Measurements from ENCODE around the gene MACROH2A1. TPM values are rescaled to one million over a fixed set of nuclear protein-coding genes. Genes with fewer than 3 reads are reported as not detected.

The MACROH2A1 gene
- total and polyA plus RNA-seq, 9 of the 15 experiments (the other 6 are each of a cell fraction or from before 2014, with no cell fraction given) = 44.9 to 289 (median 193) TPM

GRCh38 chr5:135359374-135360165, 39.5 kb downstream of the MACROH2A1 start:
- in situ Hi-C loops (cut with MboI) = no loop called here
- peaks cover 87% of the 10 kb centered on the region for H3K36me3 ChIP-seq (ENCODE audit: control insufficient read depth, insufficient read depth, low read length)
- no TSS peak for BruUV-seq (replicated peaks)
- no peak for TF ChIP-seq HNRNPLL (IDR thresholded peaks at IDR 0.05; ENCODE audit: low read depth, low read length, poor library complexity, severe bottlenecking)
- TF ChIP-seq ZNF347 (CRISPR knock-in tag; IDR thresholded peaks at IDR 0.05; ENCODE audit: low read depth) = no peak
- no peak overlapping the region for H2AFZ ChIP-seq (ENCODE audit: low read depth, low read length)
- intact Hi-C loops (cut with micrococcal nuclease) = no loop called here
- whole genome bisulfite sequencing (ENCODE audit: insufficient coverage, low coverage, missing lambda C conversion rate) = 88% methylated on average over 8 of the region's 8 CpGs
- no peaks in the 10 kb centered on the region for H4K20me1 ChIP-seq (replicated peaks; ENCODE audit: control insufficient read depth, insufficient read depth, low read length)
- no peak overlapping the region for H3K27ac ChIP-seq (ENCODE audit: extremely low read depth, low read depth, low read length)
- POLR2A ChIA-PET = interaction anchor here (0.6 kb wide), 3 partner anchors 10 to 386 kb away, joined by 3 to 4 read pairs (median 3); no protein-coding TSS in a partner anchor
- H3K79me2 ChIP-seq (ENCODE audit: control insufficient read depth, insufficient read depth, low read length) = no peaks in the 10 kb centered on the region
- CTCF ChIA-PET (ENCODE audit: low intra/inter-chr PET ratio) = no interaction called here
- no peak overlapping the region for H3K4me2 ChIP-seq (ENCODE audit: insufficient read depth, low read length)
- H3K9ac ChIP-seq (ENCODE audit: insufficient read depth in 1 of 2, low read depth in 2 of 2, low read length in 2 of 2) = no peak overlapping the region
- no peak for DNase-seq (ENCODE audit: extremely low read depth in 1 of 4, low spot score in 3 of 4)
- ATAC-seq = no peak
- peak; percentile 40 for FAIRE-seq
- no peaks in the 10 kb centered on the region for H3K27me3 ChIP-seq (ENCODE audit: control insufficient read depth in 2 of 2, insufficient read depth in 2 of 2, low read length in 2 of 2)
- no peaks in the 10 kb centered on the region for H3K9me1 ChIP-seq (ENCODE audit: control insufficient read depth, insufficient read depth, low read length)
- H3K4me3 ChIP-seq = no peak overlapping the region
- H3K4me1 ChIP-seq (replicated peaks in 1 of 2; ENCODE audit: control insufficient read depth in 2 of 2, insufficient read depth in 2 of 2, low read length in 2 of 2) = 0 out of 5 replicates have a peak, but pooled peaks cover 0 to 3% of the 10 kb centered on the region in 2 experiments
- H3K9me3 ChIP-seq (replicated peaks; ENCODE audit: control insufficient read depth, insufficient read depth, low read depth, low read length) = no peaks in the 10 kb centered on the region

DNA sequence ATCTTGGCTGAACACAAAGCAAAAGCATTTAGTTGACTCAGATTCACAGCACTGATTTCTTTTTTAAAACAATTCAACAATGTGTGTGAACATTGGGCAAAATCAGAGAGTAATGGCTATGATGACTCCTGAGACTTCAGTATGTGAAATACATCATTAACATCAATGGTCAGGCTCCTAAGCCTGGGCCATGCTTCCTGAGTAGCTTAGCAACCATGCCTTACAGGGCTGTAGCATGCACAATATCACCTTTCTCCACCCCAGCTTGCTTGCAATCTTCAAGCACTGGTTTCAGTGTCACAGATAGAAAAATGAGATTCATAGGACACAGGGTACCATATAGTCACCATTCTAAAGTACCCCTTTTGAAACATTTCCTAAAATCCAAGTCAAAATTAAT, 41.3 kb downstream of the MACROH2A1 start:
- CTCF ChIA-PET (ENCODE audit: low intra/inter-chr PET ratio) = no interaction called here
- Histone ChIP-seq H3K4me2 (ENCODE audit: insufficient read depth, low read length) (no peak overlapping the region), H3K9me3 (replicated peaks; ENCODE audit: control insufficient read depth, insufficient read depth, low read depth, low read length) (no peaks in the 10 kb centered on the region), H2AFZ (ENCODE audit: low read depth, low read length) (no peak overlapping the region), H3K4me3 (no peak overlapping the region), H3K27me3 (ENCODE audit: control insufficient read depth in 2 of 2, insufficient read depth in 2 of 2, low read length in 2 of 2) (no peaks in the 10 kb centered on the region), H3K9ac (ENCODE audit: insufficient read depth in 1 of 2, low read depth in 2 of 2, low read length in 2 of 2) (no peak overlapping the region), H3K4me1 (replicated peaks in 1 of 2; ENCODE audit: control insufficient read depth in 2 of 2, insufficient read depth in 2 of 2, low read length in 2 of 2) (0 out of 5 replicates have a peak, but pooled peaks cover 0 to 3% of the 10 kb centered on the region in 2 experiments), H3K9me1 (ENCODE audit: control insufficient read depth, insufficient read depth, low read length) (no peaks in the 10 kb centered on the region), H4K20me1 (replicated peaks; ENCODE audit: control insufficient read depth, insufficient read depth, low read length) (no peaks in the 10 kb centered on the region), H3K36me3 (ENCODE audit: control insufficient read depth, insufficient read depth, low read length) (peaks cover 92% of the 10 kb centered on the region), H3K27ac (ENCODE audit: extremely low read depth, low read depth, low read length) (no peak overlapping the region), H3K79me2 (ENCODE audit: control insufficient read depth, insufficient read depth, low read length) (no peaks in the 10 kb centered on the region)
- TF ChIP-seq TEAD2 (tag; IDR thresholded peaks at IDR 0.05) = no peak
- TF ChIP-seq KDM1A (IDR thresholded peaks at IDR 0.05) = peak in 1 of 2 experiments; percentile 22; a peak in 1 of 4 replicates
- TF ChIP-seq CCNT2 (IDR thresholded peaks at IDR 0.05; ENCODE audit: borderline replicate concordance, extremely low read depth, insufficient read length, low read depth, low read length) = no peak
- in situ Hi-C loops (cut with MboI) = no loop called here
- ATAC-seq (no peak), FAIRE-seq (peak; percentile 77), DNase-seq (ENCODE audit: extremely low read depth in 1 of 4, low spot score in 3 of 4) (no peak)
- intact Hi-C loops (cut with micrococcal nuclease) = no loop called here
- POLR2A ChIA-PET = interaction anchor here (0.5 kb wide), 1 partner anchor 18 kb away, joined by 4 read pairs; no protein-coding TSS in a partner anchor
- BruUV-seq (replicated peaks) = no TSS peak

Measured in K562 (cell line).